H9 (cell line): Measurements from ENCODE around the gene ZMPSTE24. TPM values are rescaled to one million over a fixed set of nuclear protein-coding genes. Genes with fewer than 3 reads are reported as not detected.

ENCODE experiments used
- DNase-seq: peaks from one replicate; pipeline ENCODE4 v3.0.0-alpha.2; 2017
- H2AFZ ChIP-seq: one replicate; pipeline ENCODE4 v1.6.1; 2013; ENCODE audit warnings: mild to moderate bottlenecking, low read length, control low read depth, moderate library complexity
- H2AK5ac ChIP-seq: 2 replicates; pipeline ENCODE4 v1.6.1; 2013; ENCODE audit warnings: low read length, control low read depth, mixed read lengths; ENCODE audit not compliant: insufficient read length
- H2BK120ac ChIP-seq: one replicate; pipeline ENCODE4 v1.6.1; 2013; ENCODE audit warnings: low read depth, mild to moderate bottlenecking, low read length, control low read depth, inconsistent platforms; ENCODE audit not compliant: poor library complexity, severe bottlenecking
- H2BK12ac ChIP-seq: 2 replicates; pipeline ENCODE4 v1.6.1; 2013; ENCODE audit warnings: low read length, control low read depth, mixed read lengths, low read depth; ENCODE audit not compliant: insufficient read length
- H2BK15ac ChIP-seq: 2 replicates; pipeline ENCODE4 v1.6.1; 2013; ENCODE audit warnings: low read depth, low read length, control low read depth
- H2BK20ac ChIP-seq: one replicate; pipeline ENCODE4 v1.6.1; 2013; ENCODE audit warnings: low read depth, mild to moderate bottlenecking, low read length, control low read depth, inconsistent platforms; ENCODE audit not compliant: poor library complexity, severe bottlenecking
- H2BK5ac ChIP-seq: 2 replicates; pipeline ENCODE4 v1.6.1; 2013; ENCODE audit warnings: low read length, control low read depth, mixed read lengths; ENCODE audit not compliant: insufficient read length
- H3K14ac ChIP-seq: 2 replicates; pipeline ENCODE4 v1.6.1; 2013; ENCODE audit warnings: low read length, control low read depth; ENCODE audit not compliant: insufficient read depth
- H3K18ac ChIP-seq: 2 replicates; pipeline ENCODE4 v1.6.1; 2013; ENCODE audit warnings: low read depth, mild to moderate bottlenecking, mixed read lengths, low read length, control low read depth; ENCODE audit not compliant: insufficient read length
- H3K23ac ChIP-seq: 2 replicates; pipeline ENCODE4 v1.6.1; 2013; ENCODE audit warnings: low read length, control low read depth, mixed read lengths, low read depth; ENCODE audit not compliant: insufficient read length
- H3K23me2 ChIP-seq: 2 replicates; pipeline ENCODE4 v1.6.1; 2013; ENCODE audit warnings: low read depth, mild to moderate bottlenecking, mixed read lengths, low read length, control low read depth; ENCODE audit not compliant: insufficient read length, poor library complexity, severe bottlenecking
- H3K27ac ChIP-seq: 2 replicates; pipeline ENCODE4 v1.5.1; 2013; ENCODE audit warnings: low read length, control low read depth, mixed read lengths, low read depth; ENCODE audit not compliant: insufficient read length
- H3K27me3 ChIP-seq: 2 replicates; pipeline ENCODE4 v1.6.1; 2013; ENCODE audit warnings: low read length, control low read depth, inconsistent platforms; ENCODE audit not compliant: insufficient read depth
- H3K4ac ChIP-seq: 2 replicates; pipeline ENCODE4 v1.6.1; 2013; ENCODE audit warnings: low read depth, mild to moderate bottlenecking, control low read depth, inconsistent platforms, low read length, moderate library complexity
- H3K4me1 ChIP-seq: 2 replicates; pipeline ENCODE4 v1.6.1; 2013; ENCODE audit warnings: low read length, control low read depth, inconsistent platforms; ENCODE audit not compliant: insufficient read depth
- H3K4me2 ChIP-seq: 2 replicates; pipeline ENCODE4 v1.6.1; 2013; ENCODE audit warnings: low read length, control low read depth, mixed read lengths; ENCODE audit not compliant: insufficient read length, insufficient read depth
- H3K56ac ChIP-seq: 2 replicates; pipeline ENCODE4 v1.6.1; 2013; ENCODE audit warnings: low read depth, mild to moderate bottlenecking, mixed read lengths, low read length, control low read depth; ENCODE audit not compliant: insufficient read length
- H3K79me1 ChIP-seq: 2 replicates; pipeline ENCODE4 v1.6.1; 2013; ENCODE audit warnings: low read depth, mild to moderate bottlenecking, moderate library complexity, low read length, control low read depth, inconsistent platforms; ENCODE audit not compliant: insufficient read depth, poor library complexity, severe bottlenecking
- H3K79me2 ChIP-seq: 2 replicates; pipeline ENCODE4 v1.6.1; 2013; ENCODE audit warnings: low read length, control low read depth, inconsistent platforms; ENCODE audit not compliant: insufficient read depth
- H3K9ac ChIP-seq: 2 replicates; pipeline ENCODE4 v1.6.1; 2013; ENCODE audit warnings: low read length, control low read depth, mixed read lengths; ENCODE audit not compliant: insufficient read length; ENCODE audit errors: extremely low read depth
- H3K9me3 ChIP-seq: one replicate; pipeline ENCODE4 v1.6.1; 2013; ENCODE audit warnings: low read depth, low read length, inconsistent platforms; ENCODE audit not compliant: control insufficient read depth
- H3T11ph ChIP-seq: one replicate; pipeline ENCODE4 v1.6.1; 2013; ENCODE audit warnings: mild to moderate bottlenecking, low read length, control low read depth, inconsistent platforms
- H4K20me1 ChIP-seq: one replicate; pipeline ENCODE4 v1.6.1; 2013; ENCODE audit not compliant: control insufficient read depth, insufficient read length, insufficient read depth
- H4K5ac ChIP-seq: 2 replicates; pipeline ENCODE4 v1.6.1; 2013; ENCODE audit warnings: low read depth, mild to moderate bottlenecking, mixed read lengths, low read length, control low read depth; ENCODE audit not compliant: insufficient read length
- H4K8ac ChIP-seq: replicated peaks from 2 replicates; pipeline ENCODE4 v1.6.1; 2013; ENCODE audit warnings: low read length, control low read depth, mixed read lengths, low read depth; ENCODE audit not compliant: insufficient read length
- H4K91ac ChIP-seq: 2 replicates; pipeline ENCODE4 v1.6.1; 2013; ENCODE audit warnings: low read depth, mild to moderate bottlenecking, moderate library complexity, mixed read lengths, low read length, control low read depth; ENCODE audit not compliant: insufficient read length
- H3K27ac Mint-ChIP-seq, 3 experiments: 2 replicates in 2 of 3; 3 replicates in 1 of 3; pipeline ENCODE4 v1.8.0; 2020 to 2021; ENCODE audit warnings: mixed read lengths in 3 of 3, mild to moderate bottlenecking in 1 of 3, moderate library complexity in 1 of 3
- H3K27me3 Mint-ChIP-seq: 2 replicates; pipeline ENCODE4 v1.8.0; 2021; ENCODE audit warnings: low read depth, mild to moderate bottlenecking, moderate library complexity, mixed read lengths
- H3K36me3 Mint-ChIP-seq, 3 experiments: 2 replicates in 2 of 3; 3 replicates in 1 of 3; pipeline ENCODE4 v1.8.0; 2020 to 2021; ENCODE audit warnings: low read depth in 3 of 3, mixed read lengths in 3 of 3; ENCODE audit not compliant: insufficient read depth in 1 of 3
- H3K4me1 Mint-ChIP-seq, 2 experiments: 2 replicates each; pipeline ENCODE4 v1.8.0; 2020; ENCODE audit warnings: mixed read lengths in 2 of 2
- H3K4me3 Mint-ChIP-seq, 2 experiments: 2 replicates in 1 of 2; 3 replicates in 1 of 2; pipeline ENCODE4 v1.8.0; 2020 to 2021; ENCODE audit warnings: mild to moderate bottlenecking in 2 of 2, mixed read lengths in 2 of 2, moderate library complexity in 1 of 2
- H3K9me3 Mint-ChIP-seq, 2 experiments: 2 replicates in 1 of 2; 3 replicates in 1 of 2; pipeline ENCODE4 v1.8.0; 2020; ENCODE audit warnings: mild to moderate bottlenecking in 2 of 2, mixed read lengths in 2 of 2, moderate library complexity in 1 of 2
- WGBS: extraction: QIAGEN DNeasy Blood & Tissue Kit; methylation state at CpG from one replicate; pipeline ENCODE4 v1.1.7; 2013; ENCODE audit warnings: missing lambda C conversion rate, low lambda C conversion rate, mixed read lengths; ENCODE audit not compliant: insufficient read length; ENCODE audit errors: extremely low coverage; 5-methylcytosine and 5-hydroxymethylcytosine counted together
- long read RNA-seq: library from polyadenylated mRNA; unstranded; transcript quantifications from one replicate; pipeline ENCODE4 v2.0.0, GENCODE V29; 2020
- total RNA-seq: library from RNA; stranded (reverse); gene quantifications from 2 replicates; pipeline ENCODE4 v1.2.1, GENCODE V29; 2021
- TF ChIP-seq, protein P1 (sequence below): fragments of 200-600 bp; sonication (generic); conservative IDR thresholded peaks from 3 replicates; pipeline ENCODE4 v1.8.0; 2021; ENCODE audit warnings: antibody characterized with exemption, mild to moderate bottlenecking

ZMPSTE24 gene
- 47.6 and 47.7 TPM in 2 replicates for total RNA-seq
- long read RNA-seq, transcript ZMPSTE24-201 (10 exons, 3,108 nt) = major isoform, 613 of 677 reads
- long read RNA-seq, partial matches to known transcripts = 22 of 677 reads
- long read RNA-seq, other reads (novel, unspliced or antisense) = 40 of 677 reads

DNA sequence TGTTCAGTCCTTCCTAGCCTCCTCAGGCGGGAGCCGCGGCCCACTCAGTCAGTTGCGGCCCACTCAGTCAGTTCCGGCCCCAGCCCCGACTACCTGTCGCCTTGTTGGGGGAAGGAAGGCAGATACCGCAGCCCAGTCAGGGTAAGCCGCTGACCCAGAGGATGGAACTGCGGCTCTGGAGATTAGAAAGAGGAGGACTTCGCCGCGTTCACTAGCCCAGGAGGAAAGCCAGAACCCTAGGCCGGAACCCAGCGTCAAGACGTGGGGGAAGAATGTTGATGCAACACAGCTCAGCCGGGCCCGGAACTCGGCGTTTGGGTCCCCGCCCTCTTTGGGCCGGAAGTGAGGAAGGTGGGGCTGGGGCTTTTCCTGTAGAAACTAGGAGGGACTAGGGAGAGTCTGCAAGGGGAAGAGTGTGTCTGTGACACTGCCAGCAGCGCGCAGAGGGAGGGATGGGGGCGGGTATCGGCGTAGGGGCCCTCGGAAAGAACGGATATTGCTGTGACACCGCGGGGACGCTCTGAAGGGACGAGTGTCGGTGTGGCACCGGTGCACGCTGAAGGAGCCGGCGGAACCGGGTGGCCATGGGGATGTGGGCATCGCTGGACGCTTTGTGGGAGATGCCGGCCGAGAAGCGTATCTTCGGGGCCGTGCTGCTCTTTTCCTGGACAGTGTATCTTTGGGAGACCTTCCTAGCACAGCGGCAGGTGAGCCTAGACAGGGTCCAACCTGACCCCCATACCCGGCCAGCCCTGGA, at the start of gene ZMPSTE24:
ZMPSTE24 (plus strand) TSS at position 549 of the 757 bp plus-strand sequence; CDS start at position 585, 36 bp downstream.
- H3K79me1 ChIP-seq = no peaks in the 10 kb centered on the region
- peak within 1 kb of the TSS; percentile 91 for H3K14ac ChIP-seq
- no peak within 1 kb of the TSS for H2BK12ac ChIP-seq
- TF ChIP-seq, protein P1, sequence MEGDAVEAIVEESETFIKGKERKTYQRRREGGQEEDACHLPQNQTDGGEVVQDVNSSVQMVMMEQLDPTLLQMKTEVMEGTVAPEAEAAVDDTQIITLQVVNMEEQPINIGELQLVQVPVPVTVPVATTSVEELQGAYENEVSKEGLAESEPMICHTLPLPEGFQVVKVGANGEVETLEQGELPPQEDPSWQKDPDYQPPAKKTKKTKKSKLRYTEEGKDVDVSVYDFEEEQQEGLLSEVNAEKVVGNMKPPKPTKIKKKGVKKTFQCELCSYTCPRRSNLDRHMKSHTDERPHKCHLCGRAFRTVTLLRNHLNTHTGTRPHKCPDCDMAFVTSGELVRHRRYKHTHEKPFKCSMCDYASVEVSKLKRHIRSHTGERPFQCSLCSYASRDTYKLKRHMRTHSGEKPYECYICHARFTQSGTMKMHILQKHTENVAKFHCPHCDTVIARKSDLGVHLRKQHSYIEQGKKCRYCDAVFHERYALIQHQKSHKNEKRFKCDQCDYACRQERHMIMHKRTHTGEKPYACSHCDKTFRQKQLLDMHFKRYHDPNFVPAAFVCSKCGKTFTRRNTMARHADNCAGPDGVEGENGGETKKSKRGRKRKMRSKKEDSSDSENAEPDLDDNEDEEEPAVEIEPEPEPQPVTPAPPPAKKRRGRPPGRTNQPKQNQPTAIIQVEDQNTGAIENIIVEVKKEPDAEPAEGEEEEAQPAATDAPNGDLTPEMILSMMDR = no peak
- H3K4ac ChIP-seq = no peak within 1 kb of the TSS
- no peak within 1 kb of the TSS for H3K23ac ChIP-seq
- H4K20me1 ChIP-seq = no peaks in the 10 kb centered on the region
- peak within 1 kb of the TSS; percentile 87 for H3K56ac ChIP-seq
- no peaks in the 10 kb centered on the region for H3K23me2 ChIP-seq
- H3K79me2 ChIP-seq = no peaks in the 10 kb centered on the region
- peaks cover 3 to 5% of the 10 kb centered on the region in 2 experiments; a peak in 3 of 4 replicates for H3K4me1 Mint-ChIP-seq
- peaks cover 13 to 36% (median 32%) of the 10 kb centered on the region in 3 experiments; a peak in 6 of 7 replicates for H3K36me3 Mint-ChIP-seq
- H2BK20ac ChIP-seq = no peak within 1 kb of the TSS
- peak within 1 kb of the TSS; percentile 83 to 91 for H3K4me3 Mint-ChIP-seq
- H2AK5ac ChIP-seq = no peak within 1 kb of the TSS
- no CpG with 5 or more reads among the region's 48 CpGs for WGBS
- H3K9me3 ChIP-seq = no peaks in the 10 kb centered on the region
- H3K4me1 ChIP-seq = no peaks in the 10 kb centered on the region
- H3K4me2 ChIP-seq = peak within 1 kb of the TSS; percentile 93
- peak; percentile 98 for DNase-seq
- peak within 1 kb of the TSS; percentile 88 for H3K27ac ChIP-seq
- H4K5ac ChIP-seq = peak within 1 kb of the TSS; percentile 96
- no peaks in the 10 kb centered on the region for H3K27me3 ChIP-seq
- H3K27me3 Mint-ChIP-seq = no peaks in the 10 kb centered on the region
- no peak within 1 kb of the TSS for H4K8ac ChIP-seq
- H4K91ac ChIP-seq = no peak within 1 kb of the TSS
- H2BK15ac ChIP-seq = no peak within 1 kb of the TSS
- peak within 1 kb of the TSS; percentile 73 for H3K18ac ChIP-seq
- peak within 1 kb of the TSS; percentile 24 for H2BK5ac ChIP-seq
- H3T11ph ChIP-seq = no peak within 1 kb of the TSS
- H2AFZ ChIP-seq = peak within 1 kb of the TSS; percentile 88
- no peaks in the 10 kb centered on the region for H3K9me3 Mint-ChIP-seq
- peak within 1 kb of the TSS; percentile 98 to 99 (median 98) for H3K27ac Mint-ChIP-seq
- H2BK120ac ChIP-seq = no peak within 1 kb of the TSS
- H3K9ac ChIP-seq = peak within 1 kb of the TSS; percentile 96
